ENCODE data around the gene MRPS7.
A peak's percentile ranks its signal among the peaks of the same experiment; 100 is the strongest.
"Not testable (repeated sequence)": the region's sequence is repeated elsewhere in the genome, so short reads cannot be mapped to it uniquely, and the experiment has no call there.

The MRPS7 gene

GRCh38 chr17:75288770-75289114 lies 27.1 kb downstream of the MRPS7 start:
- peaks cover 31% of the 10 kb centered on the region for H3K79me2 ChIP-seq (ENCODE audit: insufficient read depth, low read length)
- no peaks in the 10 kb centered on the region for H3K27me3 ChIP-seq (ENCODE audit: low read length)
- peak overlapping the region; percentile 79 for H3K27ac ChIP-seq (ENCODE audit: low read depth, low read length)
- H3K4me2 ChIP-seq (ENCODE audit: low read depth, low read length, poor library complexity, severe bottlenecking), result peak overlapping the region; percentile 99
- peak overlapping the region; percentile 4 for H2AFZ ChIP-seq (ENCODE audit: low read depth, low read length, severe bottlenecking)
- peak overlapping the region; percentile 90 for H3K4me3 ChIP-seq (ENCODE audit: insufficient read depth, low read length, poor library complexity, severe bottlenecking)
- H3K9me3 ChIP-seq (ENCODE audit: insufficient read depth, low read length), result no peaks in the 10 kb centered on the region
- peaks cover 32% of the 10 kb centered on the region for H3F3A ChIP-seq (ENCODE audit: insufficient read depth)
- no peaks in the 10 kb centered on the region for H4K20me1 ChIP-seq (ENCODE audit: low read depth, low read length)
- TF ChIP-seq EZH2phosphoT487 (conservative IDR thresholded peaks at IDR 0.05; ENCODE audit: low read length) (no peak), CTCF (IDR thresholded peaks at IDR 0.05; ENCODE audit: insufficient read depth, low read length, poor library complexity, severe bottlenecking) (no peak)
- H3K36me3 ChIP-seq (ENCODE audit: low read length), result peaks cover 11% of the 10 kb centered on the region; the same call in 1 of the 2 replicates
- no peaks in the 10 kb centered on the region for H3K9me2 ChIP-seq (replicated peaks; ENCODE audit: insufficient read depth, low read length)
- H3K9ac ChIP-seq (ENCODE audit: low read length), result peak overlapping the region; percentile 82

- Histone ChIP-seq H3K27ac (ENCODE audit: low read depth, low read length) (peak within 1 kb of the TSS; percentile 93), H2AFZ (ENCODE audit: low read depth, low read length, severe bottlenecking) (peak within 1 kb of the TSS; percentile 59), H3F3A (ENCODE audit: insufficient read depth) (peaks cover 38% of the 10 kb centered on the region), H3K9me3 (ENCODE audit: insufficient read depth, low read length) (no peaks in the 10 kb centered on the region), H3K36me3 (ENCODE audit: low read length) (peaks cover 11% of the 10 kb centered on the region; the same call in 1 of the 2 replicates), H3K79me2 (ENCODE audit: insufficient read depth, low read length) (peaks cover 31% of the 10 kb centered on the region), H3K9ac (ENCODE audit: low read length) (peak within 1 kb of the TSS; percentile 82), H4K20me1 (ENCODE audit: low read depth, low read length) (no peaks in the 10 kb centered on the region), H3K4me3 (ENCODE audit: insufficient read depth, low read length, poor library complexity, severe bottlenecking) (peak within 1 kb of the TSS; percentile 90), H3K9me2 (replicated peaks; ENCODE audit: insufficient read depth, low read length) (no peaks in the 10 kb centered on the region), H3K27me3 (ENCODE audit: low read length) (no peaks in the 10 kb centered on the region), H3K4me2 (ENCODE audit: low read depth, low read length, poor library complexity, severe bottlenecking) (peak within 1 kb of the TSS; percentile 99)
- peak; percentile 10 for TF ChIP-seq CTCF (IDR thresholded peaks at IDR 0.05; ENCODE audit: insufficient read depth, low read length, poor library complexity, severe bottlenecking)
- no peak for TF ChIP-seq EZH2phosphoT487 (conservative IDR thresholded peaks at IDR 0.05; ENCODE audit: low read length)
These were observed 27.6 kb downstream of the MRPS7 start, which contains the start of gene SLC25A19 for GRCh38 chr17:75289115-75289831. TSS of gene SLC25A19 (minus strand) at chr17:75289433. CDS start at chr17:75286764, 2,669 bp downstream.

- H3F3A ChIP-seq (ENCODE audit: insufficient read depth), result peaks cover 44% of the 10 kb centered on the region
- no peaks in the 10 kb centered on the region for H4K20me1 ChIP-seq (ENCODE audit: low read depth, low read length)
- H3K36me3 ChIP-seq (ENCODE audit: low read length), result peaks cover 11% of the 10 kb centered on the region; the same call in 1 of the 2 replicates
- TF ChIP-seq CTCF (IDR thresholded peaks at IDR 0.05; ENCODE audit: insufficient read depth, low read length, poor library complexity, severe bottlenecking) (peak; percentile 10), EZH2phosphoT487 (conservative IDR thresholded peaks at IDR 0.05; ENCODE audit: low read length) (no peak)
- H3K4me2 ChIP-seq (ENCODE audit: low read depth, low read length, poor library complexity, severe bottlenecking), result peak overlapping the region; percentile 95
- peak overlapping the region; percentile 50 for H3K9ac ChIP-seq (ENCODE audit: low read length)
- no peaks in the 10 kb centered on the region for H3K27me3 ChIP-seq (ENCODE audit: low read length)
- H3K79me2 ChIP-seq (ENCODE audit: insufficient read depth, low read length), result peaks cover 31% of the 10 kb centered on the region
- no peaks in the 10 kb centered on the region for H3K9me3 ChIP-seq (ENCODE audit: insufficient read depth, low read length)
- H3K4me3 ChIP-seq (ENCODE audit: insufficient read depth, low read length, poor library complexity, severe bottlenecking), result peak overlapping the region; percentile 59
- H2AFZ ChIP-seq (ENCODE audit: low read depth, low read length, severe bottlenecking), result peak overlapping the region; percentile 59
- peak overlapping the region; percentile 93 for H3K27ac ChIP-seq (ENCODE audit: low read depth, low read length)
- no peaks in the 10 kb centered on the region for H3K9me2 ChIP-seq (replicated peaks; ENCODE audit: insufficient read depth, low read length)
These were observed 28.2 kb downstream of the MRPS7 start for GRCh38 chr17:75289832-75290337.

GRCh38 chr17:75292810-75293448 lies 31.2 kb downstream of the MRPS7 start:
- H3K27ac ChIP-seq (ENCODE audit: low read depth, low read length), result peak overlapping the region; percentile 93; the same call in 1 of the 2 replicates
- not testable (repeated sequence) for H3K36me3 ChIP-seq (ENCODE audit: low read length); H4K20me1 ChIP-seq (ENCODE audit: low read depth, low read length); H3K9ac ChIP-seq (ENCODE audit: low read length); H3K4me2 ChIP-seq (ENCODE audit: low read depth, low read length, poor library complexity, severe bottlenecking); H3K4me3 ChIP-seq (ENCODE audit: insufficient read depth, low read length, poor library complexity, severe bottlenecking); H3K9me2 ChIP-seq (replicated peaks; ENCODE audit: insufficient read depth, low read length); H3K9me3 ChIP-seq (ENCODE audit: insufficient read depth, low read length); H2AFZ ChIP-seq (ENCODE audit: low read depth, low read length, severe bottlenecking); H3K27me3 ChIP-seq (ENCODE audit: low read length)
- H3K79me2 ChIP-seq (ENCODE audit: insufficient read depth, low read length), result peaks cover 12% of the 10 kb centered on the region
- H3F3A ChIP-seq (ENCODE audit: insufficient read depth), result peaks cover 74% of the 10 kb centered on the region

Data from SU-DHL-6 (cell line).